ENCODE data around the gene EIF2AK3. TPM values are rescaled to one million over a fixed set of nuclear protein-coding genes. Genes with fewer than 3 reads are reported as not detected.

Gene EIF2AK3
- polyA plus RNA-seq, 3 donors: 2.0 to 6.6 (median 2.3) TPM

GRCh38 chr2:88642278-88642677 is 15.0 kb upstream of the EIF2AK3 start:
- Mint-ChIP-seq H3K36me3 (no peaks in the 10 kb centered on the region), H3K4me3 (no peak overlapping the region), H3K27me3 (ENCODE audit: low read depth in 3 of 3) (peaks cover 3 to 9% (median 9%) of the 10 kb centered on the region in 3 donors), H3K27ac (no peak overlapping the region), H3K9me3 (peaks cover 6 to 24% (median 12%) of the 10 kb centered on the region in 7 donors), H3K4me1 (no peaks in the 10 kb centered on the region)
- intact Hi-C loops (cut with micrococcal nuclease): no loop called here
- Histone ChIP-seq H3K4me1 (ENCODE audit: control insufficient read depth in 1 of 2, insufficient read depth in 2 of 2, low read length in 2 of 2) (no peaks in the 10 kb centered on the region), H3K27me3 (ENCODE audit: control insufficient read depth in 2 of 2, insufficient read depth in 2 of 2, low read length in 2 of 2) (no peaks in the 10 kb centered on the region), H3K79me2 (ENCODE audit: insufficient read depth, low read length) (no peaks in the 10 kb centered on the region), H4K20me1 (ENCODE audit: insufficient read depth, low read length) (no peaks in the 10 kb centered on the region), H3K27ac (ENCODE audit: low read depth in 1 of 2, low read length in 2 of 2) (no peak overlapping the region), H3K9me3 (replicated peaks in 1 of 2; ENCODE audit: control insufficient read depth in 1 of 2, insufficient read depth in 1 of 2, low read length in 2 of 2) (peaks cover 0 to 12% of the 10 kb centered on the region in 2 donors), H3K4me3 (replicated peaks in 1 of 3; ENCODE audit: low read depth in 2 of 3, low read length in 3 of 3) (no peak overlapping the region), H3K9ac (ENCODE audit: insufficient read depth, low read length, poor library complexity, severe bottlenecking) (no peak overlapping the region), H3K4me2 (replicated peaks; ENCODE audit: extremely low read depth, low read length, poor library complexity, severe bottlenecking) (no peak overlapping the region), H2AFZ (ENCODE audit: insufficient read depth, low read depth, low read length, poor library complexity, severe bottlenecking) (no peak overlapping the region), H3K36me3 (replicated peaks in 1 of 2; ENCODE audit: control insufficient read depth in 1 of 2, insufficient read depth in 2 of 2, low read length in 2 of 2) (no peaks in the 10 kb centered on the region)
- WGBS (ENCODE audit: insufficient coverage): no CpG with 5 or more reads among the region's 3 CpGs
- no peak for DNase-seq
- TF ChIP-seq CTCF (IDR thresholded peaks at IDR 0.05): no peak

DNA sequence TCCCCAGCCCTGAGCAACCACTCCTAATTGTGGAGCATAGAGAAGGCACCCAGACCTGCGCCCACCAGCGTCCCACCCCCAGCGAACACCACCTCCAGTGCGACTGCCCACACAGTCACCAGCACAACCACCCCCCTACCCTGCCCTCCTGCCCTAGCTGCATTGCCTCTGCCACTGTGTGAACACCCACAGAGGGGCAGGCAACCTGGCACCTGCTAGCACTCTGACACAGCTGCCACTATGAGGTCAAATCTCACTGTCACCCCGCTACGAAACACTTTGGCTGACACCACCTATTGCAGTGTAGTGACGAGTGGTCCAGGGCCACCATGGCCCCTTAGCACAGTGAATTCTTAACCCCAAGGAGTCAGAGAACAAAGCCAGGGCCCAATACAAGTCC is 14.1 kb upstream of the EIF2AK3 start:
- Histone ChIP-seq H3K9ac (ENCODE audit: insufficient read depth, low read length, poor library complexity, severe bottlenecking) (no peak overlapping the region), H3K4me1 (ENCODE audit: control insufficient read depth in 1 of 2, insufficient read depth in 2 of 2, low read length in 2 of 2) (no peaks in the 10 kb centered on the region), H3K4me3 (replicated peaks in 1 of 3; ENCODE audit: low read depth in 2 of 3, low read length in 3 of 3) (no peak overlapping the region), H3K9me3 (replicated peaks in 1 of 2; ENCODE audit: control insufficient read depth in 1 of 2, insufficient read depth in 1 of 2, low read length in 2 of 2) (peaks cover 0 to 12% of the 10 kb centered on the region in 2 donors), H4K20me1 (ENCODE audit: insufficient read depth, low read length) (no peaks in the 10 kb centered on the region), H3K27ac (ENCODE audit: low read depth in 1 of 2, low read length in 2 of 2) (no peak overlapping the region), H2AFZ (ENCODE audit: insufficient read depth, low read depth, low read length, poor library complexity, severe bottlenecking) (no peak overlapping the region), H3K27me3 (ENCODE audit: control insufficient read depth in 2 of 2, insufficient read depth in 2 of 2, low read length in 2 of 2) (no peaks in the 10 kb centered on the region), H3K79me2 (ENCODE audit: insufficient read depth, low read length) (no peaks in the 10 kb centered on the region), H3K36me3 (replicated peaks in 1 of 2; ENCODE audit: control insufficient read depth in 1 of 2, insufficient read depth in 2 of 2, low read length in 2 of 2) (no peaks in the 10 kb centered on the region), H3K4me2 (replicated peaks; ENCODE audit: extremely low read depth, low read length, poor library complexity, severe bottlenecking) (no peak overlapping the region)
- Mint-ChIP-seq H3K27me3 (ENCODE audit: low read depth in 3 of 3) (peaks cover 3 to 9% (median 6%) of the 10 kb centered on the region in 3 donors), H3K4me3 (no peak overlapping the region), H3K9me3 (peaks cover 6 to 24% (median 12%) of the 10 kb centered on the region in 7 donors), H3K36me3 (no peaks in the 10 kb centered on the region), H3K27ac (no peak overlapping the region), H3K4me1 (no peaks in the 10 kb centered on the region)
- 98% methylated on average over 7 of the region's 7 CpGs for WGBS (ENCODE audit: insufficient coverage)
- no peak for TF ChIP-seq CTCF (IDR thresholded peaks at IDR 0.05)
- DNase-seq: no peak
- intact Hi-C loops (cut with micrococcal nuclease): no loop called here

Measured in CD14-positive monocyte (primary cell).